Esophagus muscularis mucosa (tissue), 4 donors: Measurements from ENCODE around the gene SPCS3.

ENCODE experiments used
- CTCF ChIP-seq, 3 experiments: fragments of 200-600 bp in 2 of 3; fragments of 450-650 bp in 1 of 3; sonication (generic) in 2 of 3; IDR thresholded peaks; one replicate each; pipeline ENCODE4 v1.5.1; 2017 to 2019; ENCODE audit warnings: antibody characterized with exemption in 3 of 3, mild to moderate bottlenecking in 2 of 3, moderate library complexity in 1 of 3
- EP300 ChIP-seq: sonication (generic); formaldehyde crosslinking; IDR thresholded peaks from one replicate; pipeline ENCODE4 v1.6.1; 2017; ENCODE audit warnings: antibody characterized with exemption
- POLR2A ChIP-seq: fragments of 450-650 bp; IDR thresholded peaks from one replicate; pipeline ENCODE4 v1.6.1; 2017; ENCODE audit warnings: antibody characterized with exemption, moderate library complexity, mild to moderate bottlenecking, low read depth
- POLR2AphosphoS5 ChIP-seq, 2 donors: sonication (generic); formaldehyde crosslinking; IDR thresholded peaks; one replicate each; pipeline ENCODE4 v1.6.1; 2017; ENCODE audit warnings: antibody characterized with exemption in 2 of 2

DNA sequence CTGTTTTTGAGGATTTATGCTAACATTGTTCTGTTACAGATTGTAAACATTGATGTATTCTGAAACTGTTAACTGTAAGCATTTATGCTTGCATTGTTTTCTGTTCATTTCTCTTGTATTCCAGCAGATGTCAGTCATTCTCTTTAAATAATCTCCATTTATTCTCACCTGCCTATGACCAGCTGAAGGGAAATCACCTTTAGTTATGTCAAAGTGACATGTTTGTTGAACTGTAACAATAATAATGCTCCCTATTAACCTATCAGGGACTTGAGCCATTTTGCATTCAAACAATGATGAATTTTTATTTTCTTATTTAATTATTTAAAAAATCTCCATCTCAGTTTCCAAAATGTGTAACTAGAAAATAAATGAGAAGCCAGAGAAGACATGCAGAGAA lies 58.0 kb downstream of the SPCS3 start:
- peak; percentile 12 to 44 (median 29) for TF ChIP-seq CTCF (IDR thresholded peaks at IDR 0.05)
- TF ChIP-seq POLR2A, result no peak
- no peak for TF ChIP-seq POLR2AphosphoS5 (IDR thresholded peaks at IDR 0.05)
- TF ChIP-seq EP300, result no peak
